ENCODE measurements around the gene ELOVL6. TPM values are rescaled to one million over a fixed set of nuclear protein-coding genes. Genes with fewer than 3 reads are reported as not detected.
A peak's percentile ranks its signal among the peaks of the same experiment; 100 is the strongest.
"Not testable (repeated sequence)": the region's sequence is repeated elsewhere in the genome, so short reads cannot be mapped to it uniquely, and the experiment has no call there.

Gene ELOVL6
- total RNA-seq, 1 experiment from 2014 or later, result 9.5 TPM

GRCh38 chr4:110195561-110196205 lies 2.7 kb downstream of the ELOVL6 start:
- H3K36me3 Mint-ChIP-seq (ENCODE audit: insufficient read depth, unreplicated experiment), result no peaks in the 10 kb centered on the region
- CTCF ChIA-PET, result no interaction called here
- POLR2A ChIA-PET, result no interaction called here
- DNase-seq, result peak; percentile 15 to 32
- no peaks in the 10 kb centered on the region for H3K9me3 Mint-ChIP-seq (ENCODE audit: unreplicated experiment)
- intact Hi-C loops (cut with micrococcal nuclease; ENCODE audit: unreplicated experiment), result loop anchor here (2.0 to 10.0 kb wide), 5 partner anchors 58 to 429 kb away; partner anchors contain the start of gene PITX2
- H3K4me1 Mint-ChIP-seq (ENCODE audit: low read depth, unreplicated experiment), result peaks cover 7% of the 10 kb centered on the region
- TF ChIP-seq CTCF (IDR thresholded peaks at IDR 0.05; ENCODE audit: insufficient read depth in 1 of 2, low read depth in 1 of 2, low read length in 1 of 2, severe bottlenecking in 1 of 2, unreplicated experiment in 1 of 2), result no peak
- H3K4me3 ChIP-seq (ENCODE audit: low read depth, low read length), result peak overlapping the region; percentile 62
- peak overlapping the region; percentile 87 for H3K27ac Mint-ChIP-seq (ENCODE audit: unreplicated experiment)
- no peaks in the 10 kb centered on the region for H3K27me3 ChIP-seq (replicated peaks; ENCODE audit: control insufficient read depth, insufficient read depth, low read length)
- peaks cover 30% of the 10 kb centered on the region for H3K4me1 ChIP-seq
- H3K4me3 Mint-ChIP-seq (ENCODE audit: unreplicated experiment), result peak overlapping the region; percentile 86
- H3K9me3 ChIP-seq, result no peaks in the 10 kb centered on the region
- no peaks in the 10 kb centered on the region for H3K36me3 ChIP-seq (ENCODE audit: control insufficient read depth, insufficient read depth, low read length)
- TSS peak; percentile 39 for BruUV-seq (replicated peaks)
- no peaks in the 10 kb centered on the region for H3K27me3 Mint-ChIP-seq (ENCODE audit: insufficient read depth, unreplicated experiment)

- peak overlapping the region; percentile 75 for H3K27ac Mint-ChIP-seq (ENCODE audit: unreplicated experiment)
- intact Hi-C loops (cut with micrococcal nuclease; ENCODE audit: unreplicated experiment), result loop anchor here (2.0 to 10.0 kb wide), 2 partner anchors 21 to 431 kb away; partner anchors contain the start of gene PITX2
Measured at GRCh38 chr4:110193822-110194761, 4.3 kb downstream of the ELOVL6 start.

GRCh38 chr4:110193287-110193686 lies 5.1 kb downstream of the ELOVL6 start:
- intact Hi-C loops (cut with micrococcal nuclease; ENCODE audit: unreplicated experiment), result loop anchor here (2.0 to 10.0 kb wide), 2 partner anchors 20 to 432 kb away; partner anchors contain the start of gene PITX2
- H3K36me3 ChIP-seq (ENCODE audit: control insufficient read depth, insufficient read depth, low read length); H3K9me3 ChIP-seq; H3K36me3 Mint-ChIP-seq (ENCODE audit: insufficient read depth, unreplicated experiment); H3K4me3 ChIP-seq (ENCODE audit: low read depth, low read length); DNase-seq; POLR2A ChIA-PET; H3K27me3 ChIP-seq (replicated peaks; ENCODE audit: control insufficient read depth, insufficient read depth, low read length); CTCF ChIA-PET; H3K9me3 Mint-ChIP-seq (ENCODE audit: unreplicated experiment); H3K4me1 Mint-ChIP-seq (ENCODE audit: low read depth, unreplicated experiment); H3K27me3 Mint-ChIP-seq (ENCODE audit: insufficient read depth, unreplicated experiment): not testable (repeated sequence)
- H3K4me3 Mint-ChIP-seq (ENCODE audit: unreplicated experiment), result peak overlapping the region; percentile 54
- peaks cover 30% of the 10 kb centered on the region for H3K4me1 ChIP-seq
- BruUV-seq (replicated peaks), result TSS peak; percentile 35
- H3K27ac Mint-ChIP-seq (ENCODE audit: unreplicated experiment), result peak overlapping the region; percentile 75

More at GRCh38 chr4:110193822-110194761, 4.3 kb downstream of the ELOVL6 start:
- TF ChIP-seq CTCF (IDR thresholded peaks at IDR 0.05; ENCODE audit: insufficient read depth in 1 of 2, low read depth in 1 of 2, low read length in 1 of 2, severe bottlenecking in 1 of 2, unreplicated experiment in 1 of 2), result no peak
- Mint-ChIP-seq H3K9me3 (ENCODE audit: unreplicated experiment) (no peaks in the 10 kb centered on the region), H3K4me1 (ENCODE audit: low read depth, unreplicated experiment) (peaks cover 7% of the 10 kb centered on the region), H3K4me3 (ENCODE audit: unreplicated experiment) (peak overlapping the region; percentile 54), H3K36me3 (ENCODE audit: insufficient read depth, unreplicated experiment) (no peaks in the 10 kb centered on the region), H3K27me3 (ENCODE audit: insufficient read depth, unreplicated experiment) (no peaks in the 10 kb centered on the region)
- Histone ChIP-seq H3K9me3 (no peaks in the 10 kb centered on the region), H3K36me3 (ENCODE audit: control insufficient read depth, insufficient read depth, low read length) (no peaks in the 10 kb centered on the region), H3K27me3 (replicated peaks; ENCODE audit: control insufficient read depth, insufficient read depth, low read length) (no peaks in the 10 kb centered on the region), H3K4me1 (peaks cover 30% of the 10 kb centered on the region), H3K4me3 (ENCODE audit: low read depth, low read length) (no peak overlapping the region)
- peak; percentile 85 to 92 for DNase-seq
- ChIA-PET POLR2A (no interaction called here), CTCF (no interaction called here)
- TSS peak; percentile 99 for BruUV-seq (replicated peaks)

Measured in Caco-2 (cell line).